ENCODE measurements around the gene IRS2. TPM values are rescaled to one million over a fixed set of nuclear protein-coding genes. Genes with fewer than 3 reads are reported as not detected.

Gene IRS2
- total RNA-seq, 2 experiments from 2014 or later = 2.3 to 2.5 TPM

GRCh38 chr13:109783815-109784589, 2.4 kb downstream of the IRS2 start:
- intact Hi-C loops (cut with micrococcal nuclease) = no loop called here
- ChIA-PET CTCF (interaction anchor here (1.0 kb wide), 1 partner anchor 10 kb away, joined by 4 read pairs; no protein-coding TSS in a partner anchor), POLR2A (no interaction called here)
- no peak overlapping the region for H3K27ac Mint-ChIP-seq
- H3K27me3 Mint-ChIP-seq = no peaks in the 10 kb centered on the region
- H3K4me1 Mint-ChIP-seq (ENCODE audit: low read depth) = peaks cover 36% of the 10 kb centered on the region
- no peak for DNase-seq
- H3K36me3 Mint-ChIP-seq = peaks cover 8% of the 10 kb centered on the region
- H3K9me3 Mint-ChIP-seq = no peaks in the 10 kb centered on the region
- no peak overlapping the region for H3K4me3 Mint-ChIP-seq

- intact Hi-C loops (cut with micrococcal nuclease) = no loop called here
Measured at GRCh38 chr13:109783447-109783814, 3.0 kb downstream of the IRS2 start.

GRCh38 chr13:109782823-109783431, 3.5 kb downstream of the IRS2 start:
- peaks cover 8% of the 10 kb centered on the region for H3K36me3 Mint-ChIP-seq
- H3K27me3 Mint-ChIP-seq = no peaks in the 10 kb centered on the region
- DNase-seq = no peak
- intact Hi-C loops (cut with micrococcal nuclease) = no loop called here
- CTCF ChIA-PET = no interaction called here
- H3K4me3 Mint-ChIP-seq = no peak overlapping the region
- H3K27ac Mint-ChIP-seq = no peak overlapping the region
- H3K9me3 Mint-ChIP-seq = no peaks in the 10 kb centered on the region
- POLR2A ChIA-PET = no interaction called here
- H3K4me1 Mint-ChIP-seq (ENCODE audit: low read depth) = peaks cover 37% of the 10 kb centered on the region

More at GRCh38 chr13:109783447-109783814, 3.0 kb downstream of the IRS2 start:
- Mint-ChIP-seq H3K27me3 (no peaks in the 10 kb centered on the region), H3K27ac (no peak overlapping the region), H3K4me3 (no peak overlapping the region), H3K9me3 (no peaks in the 10 kb centered on the region), H3K4me1 (ENCODE audit: low read depth) (peaks cover 36% of the 10 kb centered on the region), H3K36me3 (peaks cover 8% of the 10 kb centered on the region)
- ChIA-PET POLR2A (no interaction called here), CTCF (no interaction called here)
- DNase-seq = no peak

GRCh38 chr13:109782066-109782822, 4.1 kb downstream of the IRS2 start:
- CTCF ChIA-PET = no interaction called here
- Mint-ChIP-seq H3K4me3 (no peak overlapping the region), H3K36me3 (peaks cover 8% of the 10 kb centered on the region), H3K27ac (no peak overlapping the region), H3K4me1 (ENCODE audit: low read depth) (peaks cover 42% of the 10 kb centered on the region), H3K9me3 (no peaks in the 10 kb centered on the region), H3K27me3 (no peaks in the 10 kb centered on the region)
- no peak for DNase-seq
- intact Hi-C loops (cut with micrococcal nuclease) = no loop called here
- POLR2A ChIA-PET = no interaction called here

GRCh38 chr13:109781384-109782065, 4.9 kb downstream of the IRS2 start:
- no peaks in the 10 kb centered on the region for H3K27me3 Mint-ChIP-seq
- peaks cover 50% of the 10 kb centered on the region for H3K4me1 Mint-ChIP-seq (ENCODE audit: low read depth)
- intact Hi-C loops (cut with micrococcal nuclease) = no loop called here
- CTCF ChIA-PET = no interaction called here
- POLR2A ChIA-PET = no interaction called here
- H3K36me3 Mint-ChIP-seq = peaks cover 8% of the 10 kb centered on the region
- no peak overlapping the region for H3K4me3 Mint-ChIP-seq
- H3K27ac Mint-ChIP-seq = no peak overlapping the region
- no peaks in the 10 kb centered on the region for H3K9me3 Mint-ChIP-seq
- DNase-seq = no peak

GRCh38 chr13:109780845-109781383, 5.5 kb downstream of the IRS2 start:
- H3K4me1 Mint-ChIP-seq (ENCODE audit: low read depth) = peaks cover 54% of the 10 kb centered on the region
- no peaks in the 10 kb centered on the region for H3K27me3 Mint-ChIP-seq
- no peaks in the 10 kb centered on the region for H3K9me3 Mint-ChIP-seq
- H3K27ac Mint-ChIP-seq = no peak overlapping the region
- no peak for DNase-seq
- POLR2A ChIA-PET = no interaction called here
- CTCF ChIA-PET = interaction anchor here (1.3 kb wide), 1 partner anchor 8 kb away, joined by 4 read pairs; no protein-coding TSS in a partner anchor
- intact Hi-C loops (cut with micrococcal nuclease) = no loop called here
- H3K36me3 Mint-ChIP-seq = peaks cover 8% of the 10 kb centered on the region
- H3K4me3 Mint-ChIP-seq = no peak overlapping the region

- H3K27ac Mint-ChIP-seq = no peak overlapping the region
- no peaks in the 10 kb centered on the region for H3K27me3 Mint-ChIP-seq
- CTCF ChIA-PET = interaction anchor here (1.2 to 1.3 kb wide), 2 partner anchors 9 to 11 kb away, joined by 4 read pairs; no protein-coding TSS in a partner anchor
- H3K4me1 Mint-ChIP-seq (ENCODE audit: low read depth) = peaks cover 54% of the 10 kb centered on the region
- peaks cover 8% of the 10 kb centered on the region for H3K36me3 Mint-ChIP-seq
- DNase-seq = no peak
- no peak overlapping the region for H3K4me3 Mint-ChIP-seq
- intact Hi-C loops (cut with micrococcal nuclease) = loop anchor here (5.0 kb wide), 1 partner anchor 62 kb away; no protein-coding TSS in a partner anchor
- H3K9me3 Mint-ChIP-seq = no peaks in the 10 kb centered on the region
- POLR2A ChIA-PET = no interaction called here
Measured at GRCh38 chr13:109779876-109780510, 6.4 kb downstream of the IRS2 start.

GRCh38 chr13:109779074-109779473, 7.3 kb downstream of the IRS2 start:
- intact Hi-C loops (cut with micrococcal nuclease) = loop anchor here (5.0 kb wide), 1 partner anchor 63 kb away; no protein-coding TSS in a partner anchor
- DNase-seq = peak; percentile 60
- no peaks in the 10 kb centered on the region for H3K27me3 Mint-ChIP-seq
- no peaks in the 10 kb centered on the region for H3K9me3 Mint-ChIP-seq
- ChIA-PET POLR2A (no interaction called here), CTCF (interaction anchor here (1.2 kb wide), 1 partner anchor 12 kb away, joined by 4 read pairs; no protein-coding TSS in a partner anchor)
- peaks cover 8% of the 10 kb centered on the region for H3K36me3 Mint-ChIP-seq
- H3K4me1 Mint-ChIP-seq (ENCODE audit: low read depth) = peaks cover 54% of the 10 kb centered on the region
- H3K27ac Mint-ChIP-seq = peak overlapping the region; percentile 3
- H3K4me3 Mint-ChIP-seq = peak overlapping the region; percentile 57

- DNase-seq = no peak
- peaks cover 8% of the 10 kb centered on the region for H3K36me3 Mint-ChIP-seq
- no peak overlapping the region for H3K27ac Mint-ChIP-seq
- H3K9me3 Mint-ChIP-seq = no peaks in the 10 kb centered on the region
- H3K27me3 Mint-ChIP-seq = no peaks in the 10 kb centered on the region
- H3K4me3 Mint-ChIP-seq = peak overlapping the region; percentile 37
- peaks cover 61% of the 10 kb centered on the region for H3K4me1 Mint-ChIP-seq (ENCODE audit: low read depth)
- ChIA-PET CTCF (no interaction called here), POLR2A (no interaction called here)
- intact Hi-C loops (cut with micrococcal nuclease) = loop anchor here (5.0 kb wide), 1 partner anchor 64 kb away; no protein-coding TSS in a partner anchor
Measured at GRCh38 chr13:109778102-109778542, 8.3 kb downstream of the IRS2 start.

GRCh38 chr13:109776575-109776974, 9.8 kb downstream of the IRS2 start:
- no peak overlapping the region for H3K4me3 Mint-ChIP-seq
- ChIA-PET POLR2A (no interaction called here), CTCF (no interaction called here)
- intact Hi-C loops (cut with micrococcal nuclease) = loop anchor here (5.0 kb wide), 1 partner anchor 66 kb away; no protein-coding TSS in a partner anchor
- peaks cover 60% of the 10 kb centered on the region for H3K4me1 Mint-ChIP-seq (ENCODE audit: low read depth)
- no peak for DNase-seq
- H3K36me3 Mint-ChIP-seq = peaks cover 5% of the 10 kb centered on the region
- peak overlapping the region; percentile 28 for H3K27ac Mint-ChIP-seq
- no peaks in the 10 kb centered on the region for H3K9me3 Mint-ChIP-seq
- no peaks in the 10 kb centered on the region for H3K27me3 Mint-ChIP-seq

GRCh38 chr13:109773786-109774185, 12.6 kb downstream of the IRS2 start:
- H3K27me3 Mint-ChIP-seq = no peaks in the 10 kb centered on the region
- no peak for DNase-seq
- no peaks in the 10 kb centered on the region for H3K9me3 Mint-ChIP-seq
- intact Hi-C loops (cut with micrococcal nuclease) = no loop called here
- ChIA-PET POLR2A (no interaction called here), CTCF (no interaction called here)
- H3K27ac Mint-ChIP-seq = no peak overlapping the region
- peaks cover 33% of the 10 kb centered on the region for H3K4me1 Mint-ChIP-seq (ENCODE audit: low read depth)
- H3K4me3 Mint-ChIP-seq = no peak overlapping the region
- no peaks in the 10 kb centered on the region for H3K36me3 Mint-ChIP-seq

All from activated CD4-positive, alpha-beta memory T cell treated with anti-CD3 and anti-CD28 coated beads for 36 hours (primary cell).